Glomerular visceral epithelial cell (primary cell): Measurements from ENCODE around the gene WNT11.

Experiments
- DNase-seq: peaks from one replicate; pipeline ENCODE4 v3.0.0-alpha.2; 2016; ENCODE audit errors: extremely low spot score

The WNT11 gene

DNA sequence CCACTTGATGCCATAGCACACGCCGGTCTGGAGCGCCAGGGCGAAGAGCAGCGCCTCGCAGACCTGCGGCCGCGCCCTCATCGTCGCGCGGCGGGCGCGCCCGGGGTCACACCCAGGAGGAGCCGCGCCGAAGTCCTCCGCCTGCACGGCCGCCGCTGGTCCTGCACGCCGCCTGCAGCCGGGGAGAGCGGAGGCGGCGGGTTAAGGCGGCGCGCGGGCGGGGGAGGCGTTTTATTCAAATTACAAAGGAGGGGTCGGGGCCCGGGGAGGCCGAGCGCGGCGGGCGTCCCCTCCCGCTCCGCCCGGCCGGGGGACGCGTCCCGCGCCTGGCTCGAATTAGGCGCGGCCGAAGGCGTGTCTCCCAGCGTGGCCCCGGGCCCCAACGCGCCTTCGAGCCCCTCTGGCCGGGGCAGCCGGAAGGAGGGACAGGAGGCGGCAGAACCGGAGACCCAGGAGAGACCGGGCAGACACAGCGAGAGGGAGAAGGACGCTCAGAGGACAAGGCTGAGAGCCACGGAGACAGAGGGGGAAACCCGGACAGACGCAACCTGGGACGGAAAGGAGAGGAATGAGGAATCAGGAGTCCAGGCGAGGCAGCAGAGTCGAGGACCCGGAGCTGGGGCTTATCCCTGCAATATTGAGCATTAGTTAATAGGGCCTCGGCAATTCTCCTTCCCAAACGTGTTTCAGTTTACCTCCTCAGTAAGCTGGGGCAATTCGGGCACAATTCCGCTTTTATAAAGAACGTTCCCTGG is at the start of gene WNT11:
TSS of gene WNT11 (minus strand) at position 176 of the 755 bp plus-strand sequence. CDS start at position 81, 95 bp downstream.
- DNase-seq: peak; percentile 18

DNA sequence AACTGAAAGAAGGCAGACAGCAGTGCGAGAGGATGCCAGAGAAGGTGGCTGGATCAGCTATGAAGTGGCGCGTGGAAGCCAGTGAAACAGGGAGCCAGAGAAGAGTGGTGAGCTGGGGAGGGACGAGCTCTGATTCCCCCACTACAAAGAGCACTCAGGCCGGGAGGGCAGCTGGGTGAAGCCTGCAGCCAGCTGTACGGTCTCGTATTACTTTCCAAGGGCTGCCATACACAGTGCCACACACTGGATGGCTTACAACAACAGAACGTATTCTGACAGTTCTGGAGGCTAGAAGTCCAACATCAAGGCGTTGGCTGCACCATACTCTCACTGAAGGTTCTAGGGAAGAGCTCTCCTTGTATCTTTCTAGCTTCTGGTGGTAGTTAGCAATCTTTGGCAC is 47.1 kb upstream of the WNT11 start:
- no peak for DNase-seq

DNA sequence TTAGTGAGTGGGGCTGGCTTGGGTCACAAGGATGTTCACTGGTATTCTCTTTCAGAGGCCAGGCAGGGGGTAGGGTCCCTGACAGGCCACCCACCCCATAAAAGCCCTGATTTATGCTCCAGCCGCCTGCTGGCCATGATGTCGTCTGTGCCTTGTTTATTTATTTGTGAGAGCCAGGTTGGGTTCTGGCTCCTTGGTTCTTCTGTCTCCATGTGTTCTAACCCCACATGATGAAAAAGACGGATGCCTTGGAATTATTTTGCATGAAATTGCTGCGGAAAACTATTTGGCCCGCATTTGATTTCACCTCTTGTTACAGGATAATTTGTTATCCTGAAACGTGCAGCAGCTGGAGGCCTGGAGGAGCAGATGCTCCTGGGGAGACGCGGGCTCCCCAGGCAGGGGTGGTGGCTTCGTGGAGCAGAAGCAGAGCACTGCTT is 46.3 kb upstream of the WNT11 start:
- DNase-seq: no peak

DNA sequence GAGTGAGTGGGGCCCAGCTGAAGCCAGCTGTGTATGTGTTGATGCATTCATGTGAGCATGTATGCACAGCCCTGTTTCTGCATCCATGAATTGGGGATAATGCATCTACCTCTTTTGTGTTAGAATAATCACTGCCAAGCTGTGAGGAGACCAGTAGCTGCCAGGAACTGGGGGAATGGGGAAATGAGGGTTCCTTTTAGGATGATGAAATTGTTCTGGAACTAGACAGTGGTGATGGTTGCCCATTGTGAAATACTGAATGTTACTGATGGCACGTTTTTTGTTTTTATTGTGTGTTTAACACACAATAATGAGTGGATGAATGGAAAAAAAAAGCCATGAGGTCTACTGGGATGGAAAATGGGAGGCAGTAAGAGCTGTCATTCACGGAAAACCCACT is 45.3 kb upstream of the WNT11 start:
- DNase-seq: no peak

DNA sequence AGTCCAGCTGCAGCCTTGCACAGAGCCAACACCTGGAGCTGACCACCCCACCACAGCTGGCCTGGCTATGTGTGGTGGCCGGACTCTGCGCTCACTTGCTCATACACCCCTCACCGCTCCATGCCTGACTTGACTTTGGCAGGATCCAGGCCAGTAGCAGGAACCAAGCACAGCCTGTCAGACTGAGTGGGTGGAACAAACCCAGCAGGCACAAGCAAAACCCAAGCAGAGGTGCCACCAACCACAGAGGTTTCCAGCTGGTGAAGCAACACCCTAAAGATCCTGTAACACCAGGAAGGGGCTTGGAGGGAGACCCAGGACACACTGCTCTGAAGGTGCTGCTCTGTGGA is 44.9 kb upstream of the WNT11 start:
- DNase-seq: no peak

DNA sequence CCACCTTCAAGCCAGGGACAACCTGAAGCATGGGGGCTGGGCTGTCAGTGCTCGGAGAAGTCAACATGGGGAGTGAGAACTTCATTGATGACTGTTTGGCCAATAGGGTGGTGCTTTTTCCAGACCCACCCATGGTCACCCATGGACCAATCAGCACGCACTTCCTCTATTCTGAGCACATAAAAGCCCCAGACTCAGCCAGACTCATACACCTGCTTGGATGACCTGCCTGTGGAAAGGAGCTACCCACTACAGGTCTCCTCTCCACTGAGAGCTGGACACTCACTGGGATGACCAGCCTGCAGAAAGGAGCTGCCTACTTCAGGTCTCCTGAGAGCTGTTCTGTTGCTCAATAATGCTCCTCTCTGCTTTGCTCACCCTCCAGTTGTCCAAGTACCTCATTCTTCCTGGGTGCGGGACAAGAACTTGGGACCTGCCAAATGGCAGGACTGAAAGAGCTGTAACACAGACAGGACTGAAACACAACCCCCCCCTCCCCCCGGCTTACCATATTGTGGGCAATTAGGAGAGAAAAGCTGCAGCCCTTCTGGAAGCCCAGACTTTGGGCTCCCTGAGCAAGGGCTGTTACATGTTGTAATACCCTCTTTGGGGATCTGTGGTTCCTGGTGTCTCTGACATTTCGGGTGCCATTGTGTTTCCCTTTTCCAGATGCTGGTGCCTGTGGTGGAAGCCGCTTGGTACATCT is 44.4 kb upstream of the WNT11 start:
- no peak for DNase-seq

DNA sequence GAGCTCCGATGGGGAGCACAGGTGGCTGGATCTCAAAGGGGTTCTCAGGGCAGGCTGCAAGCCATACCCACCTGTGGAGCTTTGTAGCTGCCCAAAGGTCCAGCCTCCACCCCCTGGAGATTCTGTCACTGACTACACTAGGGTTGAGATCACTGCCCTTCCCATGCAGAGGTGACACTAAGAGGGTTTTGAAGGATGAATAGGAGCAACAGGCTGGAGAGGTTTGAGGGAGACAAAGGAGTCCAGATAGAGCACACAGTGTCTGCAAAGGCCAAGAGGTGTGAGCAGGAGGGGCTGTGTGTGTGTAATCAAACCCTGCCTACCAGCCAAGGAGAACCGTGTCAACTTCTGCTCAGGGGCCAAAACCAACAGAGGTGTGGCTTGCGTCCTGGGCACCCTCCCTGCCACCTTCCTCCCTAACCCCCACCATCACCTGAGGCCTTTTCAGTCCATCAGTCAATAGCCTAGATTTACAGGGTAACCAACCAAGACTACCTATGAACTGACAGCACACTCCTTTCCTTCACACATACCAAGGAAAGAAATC is 43.0 kb upstream of the WNT11 start:
- no peak for DNase-seq

DNA sequence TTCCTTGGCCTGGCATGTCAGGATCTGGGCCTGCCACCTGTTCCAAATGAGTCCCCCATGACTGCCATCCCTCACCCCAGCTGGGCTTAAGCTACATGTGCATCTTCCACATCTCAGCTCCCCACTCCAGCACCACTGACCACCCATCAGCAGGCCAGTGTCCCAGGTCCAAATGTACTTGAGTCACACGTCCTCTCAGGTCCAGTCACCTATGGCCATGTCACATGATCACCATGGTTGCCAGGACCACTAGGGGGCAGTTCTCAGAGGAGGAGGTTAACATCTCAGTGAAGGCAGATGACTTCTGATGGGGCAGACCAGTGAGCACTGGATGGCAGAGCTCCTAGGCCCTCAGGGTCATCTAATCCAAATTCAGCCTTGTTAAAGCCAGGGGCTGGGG is 41.9 kb upstream of the WNT11 start:
- DNase-seq: no peak

DNA sequence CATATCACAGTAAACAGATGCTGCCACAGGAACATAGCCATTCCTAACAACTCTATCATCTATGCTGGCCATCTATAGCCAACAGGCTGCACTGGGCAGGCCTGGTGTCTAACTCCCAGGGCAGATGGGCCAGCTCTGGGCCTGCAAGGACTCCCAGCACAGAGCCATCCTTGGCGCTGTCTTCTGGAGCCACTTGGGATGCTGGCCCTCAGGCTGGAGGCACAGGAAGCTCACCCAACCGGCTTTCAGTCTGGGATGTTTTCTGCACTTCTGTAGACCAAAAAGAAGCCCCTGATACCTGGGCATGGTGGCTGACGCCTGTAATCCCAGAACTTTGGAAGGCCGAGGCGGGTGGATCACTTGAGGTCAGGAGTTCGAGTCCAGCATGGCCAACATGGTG is 40.8 kb upstream of the WNT11 start:
- DNase-seq: no peak

DNA sequence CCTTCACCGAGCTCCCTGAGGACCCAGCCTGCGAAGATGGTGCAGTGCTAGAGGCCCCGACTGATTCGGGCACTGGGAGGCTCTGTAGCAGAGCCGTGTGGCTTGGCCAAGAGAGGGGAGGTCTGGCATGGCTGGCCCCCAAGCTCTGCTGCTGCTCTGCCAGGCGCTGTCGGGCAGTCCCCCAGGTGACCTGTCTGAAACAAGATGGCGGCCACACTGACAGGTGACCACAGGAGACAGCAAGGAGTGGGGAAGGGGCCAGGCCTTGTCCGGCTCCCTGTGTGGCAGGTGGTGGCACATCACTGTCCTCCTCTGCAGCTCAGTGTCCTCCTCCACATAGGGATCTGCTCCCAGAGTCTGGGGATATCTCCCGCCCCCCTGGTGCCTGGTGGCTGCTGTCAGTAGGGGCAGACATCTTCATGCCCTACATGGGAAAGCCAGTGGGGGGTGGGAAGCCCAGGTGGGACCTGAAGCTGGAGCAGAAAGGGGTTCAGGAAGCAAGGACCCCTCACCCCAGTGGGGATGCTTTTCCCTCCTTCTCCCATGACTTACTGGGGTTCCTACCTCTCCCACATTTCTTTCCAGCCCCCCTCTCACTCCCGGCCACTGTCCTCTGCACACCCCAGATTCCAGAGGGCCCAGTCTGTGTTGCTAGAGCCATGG is 40.1 kb upstream of the WNT11 start:
- no peak for DNase-seq

DNA sequence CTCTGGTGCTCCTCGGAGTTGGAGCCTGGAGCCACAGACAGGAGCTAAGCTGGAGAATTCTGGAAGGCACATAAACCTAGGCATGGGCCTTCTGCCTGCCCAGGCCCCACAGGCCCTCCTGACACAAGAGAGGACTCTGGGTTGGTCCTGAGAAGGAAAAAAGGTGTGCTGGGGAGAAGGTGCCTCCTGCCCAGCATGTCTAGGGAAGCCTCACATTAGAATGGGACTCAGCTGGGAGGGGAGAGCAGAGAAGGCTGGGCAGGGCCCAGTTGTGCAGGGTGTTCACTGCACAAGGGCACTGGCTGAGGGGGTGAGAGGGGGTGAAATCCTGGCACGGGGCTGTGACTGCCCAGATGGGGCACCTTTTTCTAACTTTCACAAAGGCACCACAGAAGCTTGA is 39.4 kb upstream of the WNT11 start:
- no peak for DNase-seq

DNA sequence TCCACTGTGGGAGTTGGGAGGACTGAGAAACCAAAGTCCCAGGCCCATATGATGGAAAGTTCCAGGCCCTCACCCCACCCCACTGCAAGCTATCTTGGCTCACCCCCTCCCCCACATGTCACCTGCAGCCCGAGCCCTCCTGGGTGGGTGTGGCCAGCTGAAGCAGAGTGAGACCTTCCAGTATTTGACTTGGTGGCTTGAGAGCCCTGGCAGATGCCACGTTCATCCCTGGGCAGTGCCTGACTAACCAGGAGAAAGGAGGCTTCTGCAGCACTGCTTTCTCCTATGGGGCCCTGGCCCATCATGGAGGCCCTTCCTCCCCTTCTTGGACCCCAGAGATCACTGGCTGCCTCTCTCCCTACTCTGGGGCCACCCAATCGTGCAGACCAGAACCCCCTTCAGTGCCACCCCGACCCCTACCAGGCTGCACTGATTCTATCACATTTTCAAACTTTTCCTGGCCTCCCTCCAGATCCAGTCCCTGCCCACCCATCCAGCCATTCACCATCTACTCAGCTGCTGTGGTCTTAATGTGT is 38.1 kb upstream of the WNT11 start:
- no peak for DNase-seq

DNA sequence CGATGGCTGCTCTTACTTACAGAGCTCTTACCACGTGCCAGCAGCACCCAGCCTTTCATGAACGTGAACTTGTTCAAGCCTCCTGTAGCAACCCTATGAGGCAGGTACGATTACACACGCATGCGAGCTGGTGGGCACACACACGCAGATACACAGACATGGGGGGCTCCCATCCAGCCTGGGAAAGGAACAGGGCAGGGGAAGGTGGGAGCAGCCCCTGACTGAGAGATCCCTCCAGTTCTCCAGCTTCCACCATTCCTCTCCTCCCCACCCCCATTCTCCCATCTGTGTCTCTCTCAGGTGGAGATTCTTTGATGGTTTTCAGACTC is 37.6 kb upstream of the WNT11 start:
- no peak for DNase-seq

DNA sequence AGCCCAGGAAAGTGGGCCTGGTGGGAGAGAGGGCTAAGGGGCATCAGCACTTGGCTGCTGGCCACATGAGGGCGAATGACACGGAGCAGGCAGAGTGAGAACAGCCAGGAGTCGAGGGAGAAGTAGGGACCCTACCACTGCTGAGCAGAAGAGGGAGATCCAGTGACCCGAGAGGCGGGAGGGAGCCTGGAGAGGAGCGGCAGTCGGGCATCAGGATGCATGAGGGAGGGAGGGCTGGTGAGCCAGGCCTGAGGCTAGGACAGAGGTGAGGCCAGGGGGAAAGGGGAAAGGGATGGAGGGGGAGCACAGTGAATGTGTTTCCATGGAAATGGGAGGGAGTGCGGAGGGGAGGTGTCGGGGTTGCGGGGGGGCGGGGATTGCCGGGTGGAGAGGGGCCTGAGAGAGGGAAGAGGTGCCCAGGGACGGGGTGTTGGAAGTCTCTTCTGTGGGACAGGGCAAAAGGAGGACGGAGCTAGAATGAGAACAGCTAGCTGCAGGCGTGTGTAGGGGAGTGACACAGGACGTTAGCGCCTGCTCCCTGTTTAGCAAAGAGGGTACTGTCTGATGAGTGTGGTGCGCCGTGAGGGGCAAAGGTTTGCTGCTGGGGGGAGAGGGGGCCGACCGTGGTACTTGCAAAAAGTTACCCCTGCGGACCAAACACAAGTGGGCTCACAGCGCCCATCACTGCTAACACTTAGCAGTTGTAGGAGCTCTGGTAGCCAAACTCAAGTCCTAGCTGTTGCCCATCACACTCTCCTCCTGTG is 37.1 kb upstream of the WNT11 start:
- DNase-seq: no peak

DNA sequence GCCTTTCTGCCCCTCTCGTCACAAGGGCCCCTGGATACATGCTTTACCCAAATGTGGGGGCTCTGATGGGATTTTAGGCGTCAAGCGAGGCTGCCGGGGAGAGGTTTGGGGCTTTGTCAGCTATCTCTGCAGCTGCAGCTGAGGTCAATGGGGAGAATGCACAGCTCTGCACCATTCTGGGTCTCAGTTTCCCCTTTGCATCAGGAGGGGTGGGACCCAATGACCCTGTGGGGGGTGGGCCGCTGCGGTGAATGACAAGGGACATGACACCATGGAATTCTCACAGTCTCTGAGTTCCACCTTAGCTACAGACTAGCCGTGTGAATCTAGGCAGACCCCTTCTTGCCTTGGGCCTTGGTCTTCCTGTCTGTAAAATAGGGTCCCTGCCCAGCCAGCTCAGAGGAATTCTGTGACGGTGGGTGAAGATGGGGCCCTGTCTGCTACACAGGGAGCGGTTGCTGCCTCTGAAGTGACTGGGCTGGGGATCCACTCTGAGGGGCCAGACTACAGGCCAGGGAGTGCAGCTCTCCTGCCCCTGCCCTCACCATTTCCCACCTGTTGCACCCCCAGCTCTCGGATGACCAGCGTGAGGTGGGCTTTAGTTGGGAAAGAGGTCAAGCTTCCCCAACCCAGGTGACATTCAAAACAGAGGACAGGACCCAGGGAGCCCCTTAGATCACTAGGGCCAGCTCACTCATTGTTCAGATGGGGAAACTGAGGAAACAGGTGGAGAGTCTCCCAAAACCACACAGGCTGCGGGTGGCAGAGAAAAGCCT is 35.9 kb upstream of the WNT11 start:
- no peak for DNase-seq

DNA sequence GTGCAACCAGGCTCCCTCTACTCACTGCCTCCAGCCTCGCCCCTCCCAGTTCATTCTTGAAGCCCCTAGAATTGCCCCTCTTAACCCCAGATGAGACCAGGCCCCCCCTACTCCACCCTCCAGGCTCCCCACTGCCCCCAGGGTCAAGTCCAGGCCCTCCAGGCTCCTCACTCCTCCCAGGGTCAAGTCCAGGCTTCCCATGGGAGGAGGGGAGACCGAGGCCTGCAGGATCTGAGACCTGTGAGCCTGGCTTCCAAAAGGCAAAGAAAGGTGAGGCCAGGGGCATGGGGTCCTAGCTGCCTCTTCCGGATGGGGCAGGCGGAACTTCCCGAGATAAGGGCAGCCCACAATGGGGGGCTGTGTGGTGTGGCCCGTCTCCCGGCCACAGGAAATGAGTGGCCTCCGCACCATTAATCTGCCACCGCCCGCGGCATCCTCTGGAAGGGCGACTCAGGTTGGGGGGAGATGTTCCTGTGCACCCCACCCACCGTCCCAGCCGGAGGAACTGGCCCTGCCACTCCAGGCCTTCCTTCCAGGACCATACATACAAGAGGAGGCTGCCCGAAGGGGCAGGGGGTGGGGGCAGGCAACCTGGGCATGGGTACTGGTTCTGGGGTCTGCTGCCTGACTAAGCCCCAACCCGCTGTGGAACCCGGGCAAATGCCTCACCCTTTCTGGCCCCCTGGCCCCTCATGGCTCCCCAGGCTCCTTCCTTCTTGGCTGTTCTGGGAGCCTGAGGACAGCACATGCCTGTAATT is 35.1 kb upstream of the WNT11 start:
- DNase-seq: no peak

DNA sequence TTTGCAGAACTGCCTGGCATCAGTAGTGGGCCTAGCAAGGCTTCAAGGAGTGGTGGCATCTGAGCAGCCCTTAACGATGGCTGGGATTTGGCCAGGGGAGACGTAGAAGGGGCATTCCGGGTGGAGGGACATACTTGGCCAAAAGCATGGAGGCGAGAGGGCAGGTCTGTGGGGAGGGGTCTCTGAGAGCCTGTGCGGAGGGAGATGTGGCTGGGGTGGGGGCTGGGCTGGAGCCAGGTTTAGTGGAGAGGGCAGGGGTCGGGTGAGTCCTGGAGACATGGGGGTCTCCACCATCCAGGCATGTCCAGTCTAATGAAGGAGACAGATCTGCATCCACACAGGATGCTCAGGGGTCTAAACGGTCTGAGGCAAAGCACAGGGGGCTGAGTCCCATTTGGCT is 34.4 kb upstream of the WNT11 start:
- DNase-seq: no peak

DNA sequence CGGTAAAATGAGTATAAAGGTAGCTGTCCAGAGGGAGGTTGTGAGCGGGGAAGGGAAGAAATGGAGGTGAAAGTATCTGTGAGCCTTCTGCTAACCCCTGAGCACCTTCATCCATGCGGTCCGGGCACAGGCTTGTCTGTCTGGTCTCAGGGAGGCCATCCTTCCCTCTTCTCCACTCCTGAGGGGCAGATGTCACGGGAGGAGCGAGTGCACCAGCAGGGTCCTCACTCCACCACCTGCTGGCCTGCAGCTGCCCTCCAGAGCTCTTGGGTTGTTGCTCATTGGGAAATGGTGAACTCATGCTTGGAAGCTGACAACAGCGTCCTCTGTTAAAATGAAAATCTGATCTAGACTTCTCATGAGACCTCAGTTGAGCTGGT is 33.8 kb upstream of the WNT11 start:
- DNase-seq: no peak

DNA sequence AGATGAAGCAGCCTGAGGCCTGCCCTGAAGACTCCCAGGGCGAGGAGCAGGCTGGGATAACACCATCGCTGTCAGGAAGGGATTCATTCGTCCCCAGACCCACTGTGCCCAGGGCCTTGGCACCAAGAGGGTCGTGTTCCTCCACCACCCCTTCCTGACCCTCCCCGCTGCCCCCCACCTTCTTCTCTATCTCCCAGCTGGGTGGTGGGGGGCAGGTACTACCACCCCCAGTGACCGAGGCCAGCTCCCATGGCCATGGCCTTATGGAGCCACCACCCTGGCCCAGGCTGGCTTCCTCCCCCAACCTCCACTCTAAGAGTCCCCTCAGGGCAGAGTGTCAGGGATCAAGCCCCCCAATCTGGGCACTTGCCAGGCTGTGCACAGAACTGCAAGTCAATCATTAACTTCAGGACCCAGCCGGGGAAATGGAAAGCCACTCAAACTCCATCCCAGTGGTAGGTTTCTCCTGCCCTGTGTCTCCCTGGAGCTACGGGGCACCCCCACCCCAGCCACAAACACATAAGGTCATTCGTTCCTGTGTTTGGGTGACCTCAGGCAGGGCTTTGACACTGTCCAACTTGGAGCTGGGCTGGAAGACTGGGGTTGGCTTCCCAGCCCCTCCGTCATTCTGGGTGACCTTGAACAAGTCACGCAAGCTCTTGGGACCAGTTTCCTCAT is 33.3 kb upstream of the WNT11 start:
- DNase-seq: no peak

DNA sequence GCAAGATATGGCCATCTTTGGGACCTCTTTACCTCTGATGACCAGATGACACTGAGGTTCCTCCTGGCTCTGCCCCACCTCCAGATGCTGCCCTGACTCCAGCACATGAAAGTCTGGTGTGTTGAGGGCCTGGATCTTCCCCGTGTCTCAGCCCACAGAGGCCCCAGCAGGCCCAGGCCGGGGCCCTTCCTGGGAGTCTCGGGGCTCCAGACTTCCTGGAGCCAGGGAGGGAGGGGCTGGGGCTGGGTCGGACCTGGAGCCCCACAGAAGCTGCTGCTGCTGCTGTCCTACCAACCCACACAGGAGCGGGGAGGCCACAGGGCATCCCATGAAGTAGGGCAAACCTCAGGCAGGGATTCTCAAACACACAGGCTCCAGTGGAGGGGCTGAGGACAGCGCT is 32.2 kb upstream of the WNT11 start:
- no peak for DNase-seq
